ENCODE data around the gene PTPRN.

PTPRN gene

GRCh38 chr2:219246559-219246958, 62.6 kb downstream of the PTPRN start:
- H4K20me1 ChIP-seq (ENCODE audit: low read depth, low read length), result no peaks in the 10 kb centered on the region
- H3K9me2 ChIP-seq (replicated peaks; ENCODE audit: insufficient read depth, low read length), result no peaks in the 10 kb centered on the region
- no peaks in the 10 kb centered on the region for H3K27me3 ChIP-seq (ENCODE audit: low read length)
- no peak overlapping the region for H2AFZ ChIP-seq (ENCODE audit: low read depth, low read length, severe bottlenecking)
- H3K79me2 ChIP-seq (ENCODE audit: insufficient read depth, low read length), result peaks cover 3% of the 10 kb centered on the region; the same call in 1 of the 2 replicates
- no peaks in the 10 kb centered on the region for H3K36me3 ChIP-seq (ENCODE audit: low read length)
- TF ChIP-seq CTCF (IDR thresholded peaks at IDR 0.05; ENCODE audit: insufficient read depth, low read length, poor library complexity, severe bottlenecking) (no peak), EZH2phosphoT487 (conservative IDR thresholded peaks at IDR 0.05; ENCODE audit: low read length) (no peak)
- no peaks in the 10 kb centered on the region for H3K9me3 ChIP-seq (ENCODE audit: insufficient read depth, low read length)
- no peak overlapping the region for H3K27ac ChIP-seq (ENCODE audit: low read depth, low read length)
- no peak overlapping the region for H3K4me3 ChIP-seq (ENCODE audit: insufficient read depth, low read length, poor library complexity, severe bottlenecking)
- peak overlapping the region; percentile 72 for H3K4me2 ChIP-seq (ENCODE audit: low read depth, low read length, poor library complexity, severe bottlenecking)
- no peak overlapping the region for H3K9ac ChIP-seq (ENCODE audit: low read length)
- peaks cover 3% of the 10 kb centered on the region; the same call in 1 of the 2 replicates for H3F3A ChIP-seq (ENCODE audit: insufficient read depth)

GRCh38 chr2:219245899-219246230, 63.3 kb downstream of the PTPRN start:
- Histone ChIP-seq H4K20me1 (ENCODE audit: low read depth, low read length) (no peaks in the 10 kb centered on the region), H3K9me2 (replicated peaks; ENCODE audit: insufficient read depth, low read length) (no peaks in the 10 kb centered on the region), H3K27me3 (ENCODE audit: low read length) (no peaks in the 10 kb centered on the region), H3K9ac (ENCODE audit: low read length) (peak overlapping the region; percentile 85), H3K4me2 (ENCODE audit: low read depth, low read length, poor library complexity, severe bottlenecking) (peak overlapping the region; percentile 72), H3K9me3 (ENCODE audit: insufficient read depth, low read length) (no peaks in the 10 kb centered on the region), H3K36me3 (ENCODE audit: low read length) (no peaks in the 10 kb centered on the region), H3K79me2 (ENCODE audit: insufficient read depth, low read length) (peaks cover 3% of the 10 kb centered on the region; the same call in 1 of the 2 replicates), H3K27ac (ENCODE audit: low read depth, low read length) (peak overlapping the region; percentile 38; the same call in 1 of the 2 replicates), H3K4me3 (ENCODE audit: insufficient read depth, low read length, poor library complexity, severe bottlenecking) (peak overlapping the region; percentile 79), H2AFZ (ENCODE audit: low read depth, low read length, severe bottlenecking) (peak overlapping the region; percentile 93), H3F3A (ENCODE audit: insufficient read depth) (peaks cover 3% of the 10 kb centered on the region; the same call in 1 of the 2 replicates)
- TF ChIP-seq CTCF (IDR thresholded peaks at IDR 0.05; ENCODE audit: insufficient read depth, low read length, poor library complexity, severe bottlenecking), result no peak
- no peak for TF ChIP-seq EZH2phosphoT487 (conservative IDR thresholded peaks at IDR 0.05; ENCODE audit: low read length)

- Histone ChIP-seq H3K9ac (ENCODE audit: low read length) (peak within 1 kb of the TSS; percentile 85), H3K27me3 (ENCODE audit: low read length) (no peaks in the 10 kb centered on the region), H3K79me2 (ENCODE audit: insufficient read depth, low read length) (peaks cover 3% of the 10 kb centered on the region; the same call in 1 of the 2 replicates), H3K36me3 (ENCODE audit: low read length) (no peaks in the 10 kb centered on the region), H4K20me1 (ENCODE audit: low read depth, low read length) (no peaks in the 10 kb centered on the region), H3K27ac (ENCODE audit: low read depth, low read length) (peak within 1 kb of the TSS; percentile 38), H3K4me3 (ENCODE audit: insufficient read depth, low read length, poor library complexity, severe bottlenecking) (peak within 1 kb of the TSS; percentile 79), H3K9me3 (ENCODE audit: insufficient read depth, low read length) (no peaks in the 10 kb centered on the region), H3K4me2 (ENCODE audit: low read depth, low read length, poor library complexity, severe bottlenecking) (peak within 1 kb of the TSS; percentile 72), H2AFZ (ENCODE audit: low read depth, low read length, severe bottlenecking) (peak within 1 kb of the TSS; percentile 93), H3K9me2 (replicated peaks; ENCODE audit: insufficient read depth, low read length) (no peaks in the 10 kb centered on the region), H3F3A (ENCODE audit: insufficient read depth) (peaks cover 3% of the 10 kb centered on the region; the same call in 1 of the 2 replicates)
- TF ChIP-seq CTCF (IDR thresholded peaks at IDR 0.05; ENCODE audit: insufficient read depth, low read length, poor library complexity, severe bottlenecking) (no peak), EZH2phosphoT487 (conservative IDR thresholded peaks at IDR 0.05; ENCODE audit: low read length) (no peak)
These were observed 63.9 kb downstream of the PTPRN start, which contains the start of the genes GLB1L and STK16 for GRCh38 chr2:219245148-219245898. Gene GLB1L, minus strand, starts transcription at chr2:219245444. Its CDS starts 1,871 bp downstream, at chr2:219243573. Gene STK16, plus strand, starts transcription at chr2:219245479. Its CDS starts 521 bp downstream, at chr2:219246000.
